H1 (cell line): Measurements from ENCODE around the gene RNF26.

ENCODE experiments used
- CTCF ChIP-seq, 3 experiments: IDR thresholded peaks; 1 replicate in 2 of 3; 2 replicates in 1 of 3; pipeline versions ENCODE4 v1.5.1 to v1.6.1; 2011; ENCODE audit warnings: low read length in 3 of 3, mild to moderate bottlenecking in 3 of 3, inconsistent platforms in 2 of 3, low read depth in 1 of 3, moderate library complexity in 1 of 3; ENCODE audit not compliant: insufficient read depth in 1 of 3; ENCODE audit errors: control extremely low read depth in 1 of 3
- JUND ChIP-seq: IDR thresholded peaks from 2 replicates; pipeline ENCODE4 v1.6.1; 2011; ENCODE audit warnings: mild to moderate bottlenecking, improper control_type of control experiment, low read length

DNA sequence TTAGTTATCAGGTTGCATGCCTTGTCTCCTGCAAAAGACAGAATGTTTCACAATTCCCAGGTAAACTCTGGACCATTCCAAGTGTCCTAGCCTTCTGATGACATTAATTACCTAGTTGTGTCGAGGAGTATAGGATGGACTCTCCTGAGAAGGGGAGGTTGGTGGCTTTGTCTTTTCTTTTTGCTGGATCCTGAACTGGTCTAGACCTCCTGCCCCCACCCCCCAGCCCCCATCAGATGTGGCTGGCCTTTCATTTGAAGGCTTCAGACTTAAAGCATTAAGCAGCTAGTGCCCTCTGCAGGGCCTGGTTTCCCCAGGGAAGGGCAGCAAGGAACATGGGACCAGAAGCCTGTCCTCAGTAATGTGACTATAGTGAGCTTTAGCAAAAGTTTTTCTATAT lies 27.1 kb upstream of the RNF26 start:
- TF ChIP-seq JUND, result no peak
- peak in 2 of 3 experiments; percentile 2 to 30; a peak in 3 of 4 replicates for TF ChIP-seq CTCF (IDR thresholded peaks at IDR 0.05; ENCODE audit: control extremely low read depth in 1 of 3, insufficient read depth in 1 of 3, low read depth in 1 of 3, low read length in 3 of 3)
